NCI-H526 treated with DMSO at 0.1 percent for 48 hours (cell line): ENCODE measurements around the gene JAKMIP3.

Experiments used
- DNase-seq: peaks from one replicate; lab custom pipeline; 2025; lab: John Stamatoyannopoulos, UW

Gene JAKMIP3

DNA sequence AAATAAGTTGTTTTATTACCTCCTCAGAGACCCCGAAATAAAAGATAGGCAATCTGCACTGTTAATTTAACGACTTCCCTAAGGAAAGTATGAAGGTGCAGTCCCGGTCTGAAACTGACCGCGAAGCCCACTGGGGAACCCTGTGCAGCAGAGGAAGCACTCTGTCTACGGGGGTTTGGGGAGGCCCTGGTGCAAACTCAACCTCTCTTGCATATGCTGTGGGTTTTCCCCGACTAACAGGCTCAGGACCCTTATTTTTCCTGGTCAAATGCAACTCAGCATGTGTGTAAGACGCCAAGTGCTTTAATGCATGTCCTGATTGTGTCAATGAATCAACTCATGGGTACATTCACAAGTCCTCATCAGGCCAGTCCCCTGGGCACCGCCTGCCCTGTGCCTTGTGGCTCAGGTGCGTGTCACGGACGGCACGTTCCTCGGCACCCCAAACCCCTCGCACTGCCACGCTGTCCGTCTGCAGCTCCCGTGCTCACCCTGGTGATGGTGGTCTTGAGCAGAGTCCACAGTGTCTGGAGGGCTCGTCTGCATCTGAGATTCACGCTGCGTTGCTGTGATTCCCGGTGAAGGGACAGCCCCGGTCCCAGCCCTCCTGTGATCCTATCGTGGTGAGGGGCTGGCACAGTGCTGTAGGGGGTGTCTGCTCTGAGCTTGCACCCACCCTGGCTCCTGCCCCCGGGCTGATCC, 33.8 kb downstream of the JAKMIP3 start:
- DNase-seq: no peak

DNA sequence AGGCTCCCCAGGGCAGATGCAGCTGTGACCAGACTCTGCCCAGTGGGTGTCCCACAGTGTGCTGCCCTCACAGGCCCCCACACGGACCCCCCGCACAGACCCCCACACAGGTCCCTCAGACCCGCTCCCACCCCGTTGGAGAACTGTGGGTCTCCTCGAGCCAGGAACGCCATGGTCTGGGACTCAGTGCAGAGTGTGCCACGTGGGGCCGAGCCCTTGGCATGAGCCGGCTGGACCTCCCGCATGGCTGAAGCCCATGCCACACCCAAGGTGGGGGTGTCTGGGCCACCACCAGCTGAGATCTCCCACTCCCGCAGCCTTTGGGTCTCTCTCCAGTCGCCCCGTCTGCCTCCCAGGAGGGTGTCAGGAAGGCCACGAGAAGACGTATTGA, 34.3 kb downstream of the JAKMIP3 start:
- DNase-seq: no peak

DNA sequence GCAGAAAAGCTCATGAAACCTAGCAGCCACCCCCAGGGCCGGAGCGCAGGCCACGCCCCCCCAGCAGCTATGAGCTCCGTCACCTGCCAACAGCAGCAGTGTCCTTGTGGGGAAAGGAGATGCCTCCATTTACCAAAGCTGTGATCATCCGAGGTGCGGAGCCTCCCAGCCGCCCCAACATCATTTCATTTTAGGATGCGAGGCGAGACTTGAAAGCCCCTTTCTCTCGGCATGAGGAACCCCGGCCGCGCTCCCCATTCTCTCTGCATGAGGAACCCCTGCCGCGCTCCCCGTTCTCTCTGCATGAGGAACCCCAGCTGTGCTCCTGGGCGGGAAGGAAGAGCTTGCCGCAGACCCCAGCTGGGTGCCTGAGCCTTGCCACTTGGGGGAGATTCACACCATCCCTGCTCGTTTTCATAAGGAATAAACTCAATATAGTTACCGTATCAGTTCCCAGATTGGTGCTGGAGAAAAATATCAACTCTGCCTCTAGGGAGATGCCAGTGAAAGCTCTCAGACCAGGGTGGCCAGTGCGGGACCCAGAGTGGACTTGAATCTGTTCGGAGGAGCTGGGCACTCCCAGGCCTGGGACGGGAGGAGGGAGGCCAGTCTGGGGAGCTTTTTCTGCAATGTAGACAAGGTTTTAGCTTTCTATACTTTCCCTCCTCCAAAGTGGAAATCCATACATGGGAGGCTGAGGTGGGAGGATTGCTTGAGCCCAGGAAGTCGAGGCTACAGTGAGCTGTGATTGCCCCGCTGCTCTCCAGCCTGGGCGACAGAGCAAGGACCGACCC, 35.0 kb downstream of the JAKMIP3 start:
- DNase-seq: no peak

DNA sequence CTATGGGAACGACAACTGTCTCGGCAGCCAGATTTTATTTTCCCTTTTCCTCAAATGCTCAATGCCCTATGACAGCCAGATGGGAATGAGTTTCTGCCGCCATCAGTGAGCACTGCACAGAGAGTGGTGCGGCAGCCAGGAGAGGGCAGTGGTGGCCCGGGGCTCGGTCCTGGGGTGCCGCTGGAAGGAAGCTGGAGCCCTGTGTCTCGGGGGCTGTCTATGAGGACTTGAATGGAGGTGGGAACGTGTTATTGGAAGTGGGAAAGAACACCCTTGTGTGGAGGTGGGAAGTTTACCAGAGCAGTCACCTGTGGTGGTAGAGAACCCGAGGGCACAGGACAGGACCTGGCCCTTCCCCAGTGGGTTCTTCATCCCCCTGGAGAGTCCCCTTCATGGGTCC, 35.8 kb downstream of the JAKMIP3 start:
- DNase-seq: no peak

DNA sequence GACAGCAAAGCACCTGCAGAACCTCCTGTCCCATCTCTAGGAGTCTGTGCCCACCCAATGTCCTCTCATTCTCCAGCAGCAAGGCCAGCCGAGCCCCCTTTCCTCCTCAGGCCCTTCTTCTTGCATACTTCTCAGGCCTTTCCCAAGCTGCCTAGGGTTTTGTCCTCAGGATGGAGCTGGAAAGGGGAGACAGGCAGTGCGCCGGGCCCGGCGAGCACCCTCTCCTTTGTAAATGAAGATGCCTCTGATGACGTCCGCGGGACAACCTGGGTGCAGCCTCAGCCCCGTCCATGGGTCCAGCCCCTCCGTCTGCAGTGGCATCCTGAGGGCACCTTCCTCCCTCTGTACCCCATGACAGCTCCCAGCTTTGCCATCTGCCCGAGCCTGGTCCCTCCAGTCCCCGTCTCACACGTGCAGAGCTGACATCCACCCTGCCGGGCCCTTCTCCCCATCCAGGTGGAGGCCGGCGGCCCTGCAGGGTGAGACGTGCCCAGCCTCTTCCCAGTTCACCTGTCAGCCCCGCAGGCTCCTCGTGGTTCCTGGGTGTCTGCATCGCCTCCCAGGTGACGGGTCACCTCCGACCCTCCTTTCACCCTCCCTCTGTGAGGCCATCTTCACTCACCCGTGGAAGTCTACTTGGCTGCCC, 36.4 kb downstream of the JAKMIP3 start:
- DNase-seq: no peak

DNA sequence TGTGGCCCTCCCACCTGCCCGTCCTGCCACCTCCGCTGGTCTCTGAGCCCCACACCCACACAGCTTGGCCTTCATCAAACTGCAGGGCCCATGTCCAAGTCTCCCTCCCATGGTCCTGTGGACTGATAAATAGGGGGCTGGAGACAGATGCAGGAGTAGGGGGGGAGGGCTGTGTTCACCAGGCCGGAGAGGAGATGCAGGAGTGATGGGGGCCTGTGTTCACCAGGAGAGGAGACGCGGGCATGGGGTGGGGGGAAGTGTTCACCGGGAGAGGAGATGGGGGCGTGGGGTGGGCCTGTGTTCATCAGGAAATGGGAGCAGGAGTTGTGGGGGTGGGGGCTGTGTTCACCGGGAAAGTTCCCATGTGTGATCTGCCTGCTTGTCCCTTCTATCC, 37.0 kb downstream of the JAKMIP3 start:
- no peak for DNase-seq

DNA sequence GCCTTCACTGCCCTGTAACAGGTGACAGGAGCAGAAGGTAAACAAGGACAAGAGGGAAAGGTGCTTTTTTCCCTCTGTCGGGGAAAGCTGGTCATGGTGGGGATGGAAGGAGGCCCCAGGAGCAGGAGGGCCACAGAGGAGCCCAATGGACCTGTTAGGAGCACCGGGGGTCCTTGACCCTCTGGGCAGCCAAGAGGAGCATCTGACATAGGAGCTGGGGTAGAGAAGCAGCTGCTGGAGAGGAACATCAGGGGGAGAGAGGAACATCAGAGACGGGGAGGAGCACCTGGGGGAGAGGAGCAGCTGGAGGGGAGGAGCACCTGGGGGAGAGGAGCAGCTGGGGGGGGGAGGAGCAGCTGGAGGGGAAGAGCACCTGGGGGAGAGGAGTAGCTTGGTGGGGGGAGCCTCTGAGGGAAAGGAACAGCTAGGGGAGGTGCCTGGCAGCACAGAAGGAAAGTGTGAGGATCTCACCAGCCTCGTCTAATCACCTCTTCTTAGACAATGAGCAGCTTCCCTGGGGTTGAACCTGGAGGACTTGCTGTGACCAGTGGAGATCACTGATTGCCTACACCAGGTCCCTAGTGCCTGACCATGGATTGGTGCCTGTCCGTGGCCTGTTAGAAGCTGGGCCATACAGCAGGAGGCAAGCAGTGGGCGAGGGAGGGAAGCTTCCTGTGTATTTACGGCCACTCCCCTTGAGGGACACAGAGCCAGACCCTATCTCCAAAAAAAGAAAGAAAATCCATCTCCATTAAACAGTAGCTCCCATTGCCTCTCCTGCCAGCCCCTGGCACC, 37.6 kb downstream of the JAKMIP3 start:
- DNase-seq: no peak

DNA sequence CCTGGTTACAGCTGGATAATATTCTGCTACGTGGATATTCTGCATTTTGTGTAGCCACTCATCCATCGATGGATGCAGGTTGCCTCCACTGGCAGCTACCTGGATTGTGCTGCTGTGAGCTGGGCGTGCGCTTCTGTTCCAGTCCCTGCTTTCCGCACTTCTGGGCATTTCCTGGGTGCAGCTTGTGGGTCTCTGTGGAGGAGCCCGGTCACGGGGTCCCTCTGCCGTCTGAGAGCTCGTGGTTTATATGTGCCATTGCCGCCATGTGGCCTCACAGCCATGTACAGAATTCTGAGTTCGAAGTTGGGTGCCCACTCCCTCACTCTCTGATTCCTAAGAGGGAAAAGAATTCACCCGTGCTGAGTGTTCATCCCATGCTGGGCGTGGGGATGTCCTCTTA, 38.3 kb downstream of the JAKMIP3 start:
- DNase-seq: no peak

DNA sequence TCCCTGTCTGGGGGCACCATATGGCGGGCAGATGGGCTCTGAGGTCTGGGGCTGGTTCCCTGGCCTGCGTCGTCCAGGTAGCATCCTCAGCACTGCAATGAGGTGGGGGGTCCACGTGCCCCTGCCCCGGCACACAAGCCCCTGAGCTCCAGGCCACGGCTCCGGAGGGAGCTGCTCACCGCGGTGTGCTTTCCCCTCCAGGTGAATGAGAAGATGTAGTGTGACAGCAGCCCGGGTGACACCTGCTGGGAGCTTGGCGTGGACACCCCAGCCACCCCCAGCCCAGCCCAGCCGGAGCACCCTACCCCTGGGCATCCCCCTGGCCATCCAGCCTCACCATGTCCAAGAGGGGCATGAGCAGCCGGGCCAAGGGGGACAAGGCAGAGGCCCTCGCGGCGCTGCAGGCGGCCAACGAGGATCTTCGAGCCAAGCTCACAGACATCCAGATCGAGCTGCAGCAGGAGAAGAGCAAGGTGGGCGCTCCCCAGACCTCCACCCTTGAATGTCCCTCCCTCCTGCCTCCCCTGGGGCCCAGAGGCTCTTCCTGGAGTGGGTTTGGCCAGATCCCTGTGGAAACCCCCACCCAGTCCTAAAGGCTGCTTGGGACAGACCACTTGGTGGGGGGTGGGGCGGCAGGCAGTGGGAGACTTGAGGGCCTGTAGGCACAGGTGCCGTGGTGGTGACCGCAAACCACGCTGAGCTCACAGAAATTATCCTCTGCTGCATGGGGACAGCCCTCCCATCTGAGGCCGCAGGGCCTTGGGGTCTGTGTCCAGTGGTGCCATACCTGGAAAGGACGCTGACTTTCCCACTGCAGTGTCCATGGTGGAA, 38.9 kb downstream of the JAKMIP3 start:
- no peak for DNase-seq

DNA sequence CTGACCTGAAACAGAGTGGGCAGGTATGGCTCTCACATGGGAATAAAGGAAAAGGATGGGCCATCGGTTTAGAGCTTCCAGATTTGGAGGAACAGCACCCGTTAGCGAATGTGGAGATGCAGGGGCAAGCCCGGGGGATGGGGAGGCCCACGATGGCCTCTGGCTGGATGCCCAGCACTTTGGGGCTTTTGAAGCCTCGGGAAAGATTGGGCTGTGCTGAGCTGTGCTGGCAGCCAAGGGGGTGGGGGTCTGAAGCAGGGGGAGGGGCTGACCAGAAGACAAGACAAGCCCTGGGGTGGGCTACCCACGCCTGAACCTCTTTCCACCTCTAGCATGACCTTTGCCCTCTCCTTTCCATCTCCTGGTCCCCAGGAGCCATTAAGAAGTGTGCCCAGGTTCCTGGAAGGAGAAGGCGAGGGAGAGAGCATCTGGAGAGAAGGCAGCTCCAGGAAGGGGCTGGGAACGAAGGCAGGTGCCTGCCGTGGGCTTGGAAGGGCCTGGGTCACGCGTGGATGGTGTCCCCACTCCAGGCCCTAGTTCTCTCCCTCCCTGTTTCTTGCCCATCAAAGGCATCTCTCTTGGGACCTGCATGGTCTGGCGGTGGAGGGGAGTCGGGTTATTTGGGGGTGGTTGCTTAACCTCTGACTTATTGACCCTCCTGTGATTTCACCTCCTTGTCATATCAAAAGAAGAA, 39.7 kb downstream of the JAKMIP3 start:
- DNase-seq: no peak

DNA sequence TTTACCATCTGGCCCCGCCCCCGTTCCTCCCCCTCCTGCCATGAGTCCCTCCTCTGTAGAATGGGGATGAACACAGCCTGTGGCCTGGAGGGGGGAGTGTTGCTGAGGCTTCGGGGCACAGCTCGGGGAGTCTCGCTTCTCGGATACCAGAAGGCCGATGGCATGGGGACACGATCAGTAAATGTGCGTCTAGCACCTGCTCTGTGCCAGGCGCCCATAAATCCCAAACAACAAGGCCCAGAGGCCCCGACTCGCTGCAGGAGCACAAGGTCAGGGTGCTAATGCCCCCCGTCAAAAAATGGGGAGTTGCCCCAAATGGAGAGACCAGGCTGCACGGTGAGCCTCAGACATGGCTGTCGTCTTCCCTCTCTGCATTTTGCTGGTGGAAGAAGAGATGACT, 40.7 kb downstream of the JAKMIP3 start:
- DNase-seq: no peak

DNA sequence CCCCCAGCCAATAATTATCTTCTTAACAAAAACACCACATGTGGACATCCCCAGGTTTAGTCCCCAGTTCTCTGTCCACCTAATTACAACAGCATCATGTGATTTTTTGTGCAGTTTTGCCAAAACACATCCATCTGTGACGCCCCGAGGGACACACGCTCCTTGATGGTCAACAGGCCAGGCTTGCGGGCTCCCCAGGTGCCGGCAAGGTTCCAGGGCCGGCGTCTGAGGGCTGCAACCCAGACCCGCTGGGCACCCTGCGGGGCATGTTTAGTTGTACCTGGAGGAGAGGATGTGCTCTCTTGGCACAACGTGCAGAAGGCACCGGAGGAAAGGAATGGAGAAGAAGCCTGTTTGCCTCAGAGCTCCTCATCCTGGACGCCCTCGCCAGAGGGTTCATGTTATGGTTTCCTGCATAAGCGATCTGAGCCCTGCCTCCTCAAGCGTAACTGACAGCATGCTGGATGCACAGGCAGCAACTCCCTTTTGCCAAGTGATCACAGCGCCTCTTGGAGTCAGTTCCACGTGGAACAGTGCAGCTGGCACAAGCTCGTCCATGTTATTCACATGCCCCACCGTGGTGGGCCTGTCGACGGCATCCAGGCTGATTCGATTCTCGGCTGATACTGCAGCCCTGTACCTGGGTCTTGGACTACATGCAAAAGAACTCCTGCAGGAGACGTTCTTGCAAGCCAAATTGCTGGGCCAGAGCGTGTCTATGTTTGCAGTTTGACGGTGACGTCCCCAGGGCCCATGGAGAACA, 41.6 kb downstream of the JAKMIP3 start:
- no peak for DNase-seq

DNA sequence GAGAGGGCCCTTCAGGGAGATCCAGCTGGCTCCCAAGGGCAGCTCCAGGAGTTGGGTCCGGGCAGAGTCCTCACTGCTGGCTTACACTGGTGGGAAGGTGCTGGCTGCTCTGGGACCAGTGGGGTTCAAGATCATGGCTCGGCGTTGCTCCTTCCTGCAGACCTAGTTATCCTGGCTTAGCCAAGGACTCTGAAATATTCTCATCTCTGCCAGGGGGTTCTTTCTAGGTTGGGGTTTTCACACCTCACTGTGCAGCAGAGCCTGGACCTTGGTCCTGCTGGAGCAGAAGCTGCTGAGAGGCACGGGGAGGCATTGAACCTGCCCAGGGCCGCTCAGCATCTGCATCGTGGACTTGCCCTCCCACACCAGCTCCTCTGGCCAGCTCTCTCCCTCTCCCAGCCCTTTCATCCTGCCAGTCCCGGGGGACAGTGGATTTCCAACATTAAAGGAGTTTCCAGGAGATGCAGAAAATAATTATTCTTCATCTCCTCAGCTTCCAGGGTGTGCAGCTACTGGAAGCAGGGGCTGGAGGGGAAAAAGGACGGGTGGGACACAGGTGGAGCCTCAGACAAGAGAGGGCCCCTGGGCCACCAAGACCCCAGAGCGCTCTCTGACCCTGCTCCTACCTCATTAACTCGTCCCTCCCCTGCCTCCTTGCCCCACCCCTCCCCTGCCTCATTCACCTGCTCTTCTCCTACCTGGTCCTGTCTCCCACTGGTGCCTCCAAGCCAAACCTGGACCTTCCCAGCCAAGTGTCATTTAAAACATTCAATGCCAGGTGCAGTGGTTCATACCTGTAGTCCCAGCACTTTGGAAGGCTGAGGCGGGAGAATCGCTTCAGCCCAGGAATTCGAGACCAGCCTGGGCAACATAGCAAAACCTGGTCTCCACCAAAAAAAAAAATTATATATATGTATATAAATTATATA, 42.5 kb downstream of the JAKMIP3 start:
- DNase-seq: no peak

DNA sequence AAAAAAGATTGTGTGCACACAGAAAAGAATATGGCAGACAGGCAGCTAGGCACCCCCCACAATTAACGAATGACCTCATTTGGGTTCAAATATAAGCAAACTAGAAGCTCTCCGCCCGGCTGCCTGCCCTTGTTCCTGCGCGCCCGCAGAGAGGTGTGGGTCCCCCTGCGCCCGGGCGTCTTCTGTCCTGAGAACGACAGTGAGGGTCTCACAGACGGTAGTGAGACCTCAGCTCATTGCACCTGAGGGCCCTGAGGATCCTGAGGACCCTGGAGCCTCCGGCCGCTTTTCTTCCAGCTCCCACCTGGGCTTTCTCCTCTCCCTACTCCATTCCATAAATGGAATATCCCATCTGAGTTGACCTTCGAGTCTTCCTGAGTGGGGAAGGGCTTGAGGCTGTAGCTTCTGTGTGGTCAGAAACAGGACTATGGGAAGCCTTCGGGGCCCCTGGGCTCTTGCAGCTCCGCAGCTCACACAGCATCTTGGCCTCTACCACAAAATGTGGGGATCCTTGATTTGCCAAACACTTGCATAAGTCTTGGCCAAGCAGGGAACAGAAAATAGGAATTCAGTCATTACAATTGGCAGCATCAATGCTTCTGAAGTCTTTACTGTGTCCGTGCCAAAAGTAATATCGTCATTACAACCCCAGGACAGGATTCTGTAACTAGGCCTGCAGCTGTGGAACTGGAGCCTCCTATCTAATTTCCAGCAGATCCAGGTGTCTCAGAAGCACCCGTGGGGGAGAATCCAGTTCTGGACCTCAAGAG, 43.8 kb downstream of the JAKMIP3 start:
- DNase-seq: no peak

DNA sequence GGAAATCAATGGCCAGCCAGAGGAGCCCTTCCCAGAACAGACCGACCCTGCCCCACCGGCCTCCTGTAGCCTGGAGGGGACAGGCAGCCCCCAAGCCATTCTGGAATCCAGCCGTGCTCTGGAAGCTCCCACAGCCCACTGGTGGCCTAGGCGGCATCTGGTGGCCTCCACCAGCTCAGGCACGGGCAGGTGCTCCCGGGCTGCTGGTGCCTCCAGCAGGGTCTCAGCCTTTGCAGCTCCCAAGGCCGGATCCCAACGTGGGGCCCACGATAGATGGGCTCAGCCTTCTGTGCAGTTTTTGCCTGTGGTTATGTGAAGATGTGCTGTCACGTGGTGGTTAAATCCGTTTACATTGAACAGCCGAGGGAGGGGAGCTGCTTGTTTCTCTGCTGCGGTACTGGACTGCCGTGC, 44.4 kb downstream of the JAKMIP3 start:
- DNase-seq: no peak

DNA sequence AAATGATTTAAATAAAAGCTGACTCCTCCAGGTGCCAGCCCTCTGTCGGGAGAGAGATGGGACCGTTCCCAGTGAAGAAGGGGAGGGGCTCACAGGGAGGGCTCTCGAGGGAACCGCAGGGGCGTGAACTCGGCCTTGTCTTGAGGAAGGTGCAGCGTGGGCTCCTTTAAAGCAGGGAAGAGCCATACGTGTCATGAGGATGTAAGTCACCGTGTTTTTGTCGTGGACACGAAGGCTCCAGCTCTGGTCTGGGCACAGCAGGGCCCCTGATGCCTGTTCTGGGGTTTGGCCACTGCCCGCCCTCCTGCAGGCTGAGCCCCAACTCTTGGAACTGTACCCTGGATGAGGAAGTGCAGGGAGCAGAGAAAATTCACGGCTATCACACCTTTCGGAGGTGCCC, 45.0 kb downstream of the JAKMIP3 start:
- no peak for DNase-seq

DNA sequence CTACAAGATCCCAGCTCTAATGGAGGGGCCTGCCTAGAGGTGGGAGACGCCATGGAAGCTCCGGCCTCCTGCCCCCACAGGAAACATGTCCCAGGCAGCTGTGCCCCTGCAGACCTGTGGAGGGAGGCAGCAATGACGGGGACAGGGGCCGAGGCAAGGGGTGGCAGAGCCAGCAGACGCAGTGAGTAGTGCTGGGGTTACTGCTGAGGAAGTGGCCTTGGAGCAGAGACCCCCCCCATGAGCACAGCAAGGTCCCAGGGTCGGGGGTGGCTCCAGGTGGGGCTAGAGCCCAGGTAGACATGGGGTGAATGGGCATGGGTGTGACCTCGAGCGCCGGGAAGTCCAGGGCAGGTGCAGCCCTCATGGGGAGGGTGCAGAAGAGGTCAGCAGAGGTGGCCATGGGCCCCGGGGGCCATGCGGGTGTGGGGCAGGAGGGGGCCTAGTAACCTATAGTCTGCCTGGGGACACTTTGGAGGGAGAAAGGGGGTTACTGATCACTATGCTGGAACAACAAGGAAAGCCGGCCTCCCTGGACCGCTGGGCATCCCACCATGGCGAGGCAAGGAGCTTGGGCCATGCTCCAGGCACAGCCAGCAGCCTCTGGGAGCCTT, 45.5 kb downstream of the JAKMIP3 start:
- no peak for DNase-seq

DNA sequence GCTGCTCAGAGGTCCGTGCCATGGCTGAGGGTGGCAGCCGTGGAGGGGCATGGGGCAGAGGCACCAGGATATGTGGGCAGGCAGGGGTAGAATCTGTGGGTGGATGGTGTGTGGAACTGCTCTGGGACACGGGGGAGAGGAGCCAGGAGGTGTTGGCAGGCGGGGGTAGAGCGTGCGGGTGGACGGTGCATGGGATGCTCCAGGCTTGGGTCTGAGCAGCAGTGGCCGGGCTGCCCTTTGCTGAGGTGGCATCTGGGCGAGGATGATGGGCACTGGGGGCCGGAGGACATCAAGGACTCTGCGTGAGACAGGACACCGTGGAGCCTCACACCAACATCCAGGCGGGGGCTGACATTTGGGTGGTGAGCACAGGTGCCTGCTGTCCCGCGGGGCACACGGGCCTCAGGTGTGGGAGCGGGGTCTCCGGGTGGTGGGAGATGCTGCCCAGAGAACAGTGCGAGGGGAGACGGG, 46.2 kb downstream of the JAKMIP3 start:
- DNase-seq: no peak
